H9 (cell line): ENCODE measurements around the gene XXYLT1. TPM values are rescaled to one million over a fixed set of nuclear protein-coding genes. Genes with fewer than 3 reads are reported as not detected.
"Not testable (repeated sequence)": the region's sequence is repeated elsewhere in the genome, so short reads cannot be mapped to it uniquely, and the experiment has no call there.

ENCODE experiments used
- DNase-seq: peaks from one replicate; pipeline ENCODE4 v3.0.0-alpha.2; 2017
- H2AFZ ChIP-seq: one replicate; pipeline ENCODE4 v1.6.1; 2013; ENCODE audit warnings: mild to moderate bottlenecking, low read length, control low read depth, moderate library complexity
- H2AK5ac ChIP-seq: 2 replicates; pipeline ENCODE4 v1.6.1; 2013; ENCODE audit warnings: low read length, control low read depth, mixed read lengths; ENCODE audit not compliant: insufficient read length
- H2BK120ac ChIP-seq: one replicate; pipeline ENCODE4 v1.6.1; 2013; ENCODE audit warnings: low read depth, mild to moderate bottlenecking, low read length, control low read depth, inconsistent platforms; ENCODE audit not compliant: poor library complexity, severe bottlenecking
- H2BK12ac ChIP-seq: 2 replicates; pipeline ENCODE4 v1.6.1; 2013; ENCODE audit warnings: low read length, control low read depth, mixed read lengths, low read depth; ENCODE audit not compliant: insufficient read length
- H2BK15ac ChIP-seq: 2 replicates; pipeline ENCODE4 v1.6.1; 2013; ENCODE audit warnings: low read depth, low read length, control low read depth
- H2BK20ac ChIP-seq: one replicate; pipeline ENCODE4 v1.6.1; 2013; ENCODE audit warnings: low read depth, mild to moderate bottlenecking, low read length, control low read depth, inconsistent platforms; ENCODE audit not compliant: poor library complexity, severe bottlenecking
- H2BK5ac ChIP-seq: 2 replicates; pipeline ENCODE4 v1.6.1; 2013; ENCODE audit warnings: low read length, control low read depth, mixed read lengths; ENCODE audit not compliant: insufficient read length
- H3K14ac ChIP-seq: 2 replicates; pipeline ENCODE4 v1.6.1; 2013; ENCODE audit warnings: low read length, control low read depth; ENCODE audit not compliant: insufficient read depth
- H3K18ac ChIP-seq: 2 replicates; pipeline ENCODE4 v1.6.1; 2013; ENCODE audit warnings: low read depth, mild to moderate bottlenecking, mixed read lengths, low read length, control low read depth; ENCODE audit not compliant: insufficient read length
- H3K23ac ChIP-seq: 2 replicates; pipeline ENCODE4 v1.6.1; 2013; ENCODE audit warnings: low read length, control low read depth, mixed read lengths, low read depth; ENCODE audit not compliant: insufficient read length
- H3K23me2 ChIP-seq: 2 replicates; pipeline ENCODE4 v1.6.1; 2013; ENCODE audit warnings: low read depth, mild to moderate bottlenecking, mixed read lengths, low read length, control low read depth; ENCODE audit not compliant: insufficient read length, poor library complexity, severe bottlenecking
- H3K27ac ChIP-seq: 2 replicates; pipeline ENCODE4 v1.5.1; 2013; ENCODE audit warnings: low read length, control low read depth, mixed read lengths, low read depth; ENCODE audit not compliant: insufficient read length
- H3K27me3 ChIP-seq: 2 replicates; pipeline ENCODE4 v1.6.1; 2013; ENCODE audit warnings: low read length, control low read depth, inconsistent platforms; ENCODE audit not compliant: insufficient read depth
- H3K4ac ChIP-seq: 2 replicates; pipeline ENCODE4 v1.6.1; 2013; ENCODE audit warnings: low read depth, mild to moderate bottlenecking, control low read depth, inconsistent platforms, low read length, moderate library complexity
- H3K4me1 ChIP-seq: 2 replicates; pipeline ENCODE4 v1.6.1; 2013; ENCODE audit warnings: low read length, control low read depth, inconsistent platforms; ENCODE audit not compliant: insufficient read depth
- H3K4me2 ChIP-seq: 2 replicates; pipeline ENCODE4 v1.6.1; 2013; ENCODE audit warnings: low read length, control low read depth, mixed read lengths; ENCODE audit not compliant: insufficient read length, insufficient read depth
- H3K56ac ChIP-seq: 2 replicates; pipeline ENCODE4 v1.6.1; 2013; ENCODE audit warnings: low read depth, mild to moderate bottlenecking, mixed read lengths, low read length, control low read depth; ENCODE audit not compliant: insufficient read length
- H3K79me1 ChIP-seq: 2 replicates; pipeline ENCODE4 v1.6.1; 2013; ENCODE audit warnings: low read depth, mild to moderate bottlenecking, moderate library complexity, low read length, control low read depth, inconsistent platforms; ENCODE audit not compliant: insufficient read depth, poor library complexity, severe bottlenecking
- H3K79me2 ChIP-seq: 2 replicates; pipeline ENCODE4 v1.6.1; 2013; ENCODE audit warnings: low read length, control low read depth, inconsistent platforms; ENCODE audit not compliant: insufficient read depth
- H3K9ac ChIP-seq: 2 replicates; pipeline ENCODE4 v1.6.1; 2013; ENCODE audit warnings: low read length, control low read depth, mixed read lengths; ENCODE audit not compliant: insufficient read length; ENCODE audit errors: extremely low read depth
- H3K9me3 ChIP-seq: one replicate; pipeline ENCODE4 v1.6.1; 2013; ENCODE audit warnings: low read depth, low read length, inconsistent platforms; ENCODE audit not compliant: control insufficient read depth
- H3T11ph ChIP-seq: one replicate; pipeline ENCODE4 v1.6.1; 2013; ENCODE audit warnings: mild to moderate bottlenecking, low read length, control low read depth, inconsistent platforms
- H4K20me1 ChIP-seq: one replicate; pipeline ENCODE4 v1.6.1; 2013; ENCODE audit not compliant: control insufficient read depth, insufficient read length, insufficient read depth
- H4K5ac ChIP-seq: 2 replicates; pipeline ENCODE4 v1.6.1; 2013; ENCODE audit warnings: low read depth, mild to moderate bottlenecking, mixed read lengths, low read length, control low read depth; ENCODE audit not compliant: insufficient read length
- H4K8ac ChIP-seq: replicated peaks from 2 replicates; pipeline ENCODE4 v1.6.1; 2013; ENCODE audit warnings: low read length, control low read depth, mixed read lengths, low read depth; ENCODE audit not compliant: insufficient read length
- H4K91ac ChIP-seq: 2 replicates; pipeline ENCODE4 v1.6.1; 2013; ENCODE audit warnings: low read depth, mild to moderate bottlenecking, moderate library complexity, mixed read lengths, low read length, control low read depth; ENCODE audit not compliant: insufficient read length
- H3K27ac Mint-ChIP-seq, 3 experiments: 2 replicates in 2 of 3; 3 replicates in 1 of 3; pipeline ENCODE4 v1.8.0; 2020 to 2021; ENCODE audit warnings: mixed read lengths in 3 of 3, mild to moderate bottlenecking in 1 of 3, moderate library complexity in 1 of 3
- H3K27me3 Mint-ChIP-seq: 2 replicates; pipeline ENCODE4 v1.8.0; 2021; ENCODE audit warnings: low read depth, mild to moderate bottlenecking, moderate library complexity, mixed read lengths
- H3K36me3 Mint-ChIP-seq, 3 experiments: 2 replicates in 2 of 3; 3 replicates in 1 of 3; pipeline ENCODE4 v1.8.0; 2020 to 2021; ENCODE audit warnings: low read depth in 3 of 3, mixed read lengths in 3 of 3; ENCODE audit not compliant: insufficient read depth in 1 of 3
- H3K4me1 Mint-ChIP-seq, 2 experiments: 2 replicates each; pipeline ENCODE4 v1.8.0; 2020; ENCODE audit warnings: mixed read lengths in 2 of 2
- H3K4me3 Mint-ChIP-seq, 2 experiments: 2 replicates in 1 of 2; 3 replicates in 1 of 2; pipeline ENCODE4 v1.8.0; 2020 to 2021; ENCODE audit warnings: mild to moderate bottlenecking in 2 of 2, mixed read lengths in 2 of 2, moderate library complexity in 1 of 2
- H3K9me3 Mint-ChIP-seq, 2 experiments: 2 replicates in 1 of 2; 3 replicates in 1 of 2; pipeline ENCODE4 v1.8.0; 2020; ENCODE audit warnings: mild to moderate bottlenecking in 2 of 2, mixed read lengths in 2 of 2, moderate library complexity in 1 of 2
- WGBS: extraction: QIAGEN DNeasy Blood & Tissue Kit; methylation state at CpG from one replicate; pipeline ENCODE4 v1.1.7; 2013; ENCODE audit warnings: missing lambda C conversion rate, low lambda C conversion rate, mixed read lengths; ENCODE audit not compliant: insufficient read length; ENCODE audit errors: extremely low coverage; 5-methylcytosine and 5-hydroxymethylcytosine counted together
- total RNA-seq: library from RNA; stranded (reverse); gene quantifications from 2 replicates; pipeline ENCODE4 v1.2.1, GENCODE V29; 2021
- TF ChIP-seq, protein P1 (sequence below): fragments of 200-600 bp; sonication (generic); conservative IDR thresholded peaks from 3 replicates; pipeline ENCODE4 v1.8.0; 2021; ENCODE audit warnings: antibody characterized with exemption, mild to moderate bottlenecking

The XXYLT1 gene
- total RNA-seq, 1 experiment from 2014 or later: 22.7 TPM

DNA sequence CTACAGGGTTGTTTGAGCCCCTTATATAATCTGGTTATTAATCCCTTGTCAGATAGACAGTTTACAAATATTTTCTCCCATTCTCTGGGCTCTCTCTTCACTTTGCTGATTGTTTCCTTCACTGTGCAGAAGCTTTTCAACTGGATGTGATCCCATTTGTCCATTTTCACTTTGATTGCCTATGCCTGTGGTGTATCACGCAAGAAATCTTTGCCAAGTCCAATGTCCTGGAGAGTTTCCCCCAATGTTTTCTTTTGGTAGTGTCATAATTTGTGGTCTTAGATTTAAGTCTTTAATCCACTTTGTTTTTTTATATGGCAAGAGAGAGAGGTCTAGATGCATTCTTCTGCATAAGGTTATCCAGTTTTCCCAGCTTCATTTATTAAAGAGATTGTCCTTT, 40.7 kb downstream of the XXYLT1 start:
- Histone ChIP-seq H3K9me3 (no peaks in the 10 kb centered on the region), H3K27ac (no peak overlapping the region), H3K4ac (no peak overlapping the region), H3K27me3 (no peaks in the 10 kb centered on the region), H2BK5ac (no peak overlapping the region), H4K5ac (no peak overlapping the region), H2BK15ac (no peak overlapping the region), H3K23ac (no peak overlapping the region), H2BK120ac (no peak overlapping the region), H3K4me1 (no peaks in the 10 kb centered on the region), H2AFZ (no peak overlapping the region), H3K79me1 (no peaks in the 10 kb centered on the region), H2BK20ac (no peak overlapping the region), H3K23me2 (peaks cover 2% of the 10 kb centered on the region), H3K9ac (no peak overlapping the region), H3K79me2 (no peaks in the 10 kb centered on the region), H3K56ac (no peak overlapping the region), H2BK12ac (no peak overlapping the region), H4K20me1 (no peaks in the 10 kb centered on the region), H4K91ac (no peak overlapping the region), H3T11ph (no peak overlapping the region), H4K8ac (no peak overlapping the region), H3K14ac (no peak overlapping the region), H3K4me2 (no peak overlapping the region), H3K18ac (no peak overlapping the region), H2AK5ac (no peak overlapping the region)
- H3K4me1 Mint-ChIP-seq: peaks cover 2% of the 10 kb centered on the region in 2 experiments; a peak in 1 of 4 replicates
- H3K36me3 Mint-ChIP-seq: peaks cover 23 to 42% (median 23%) of the 10 kb centered on the region in 3 experiments
- H3K4me3 Mint-ChIP-seq: no peak overlapping the region
- no peaks in the 10 kb centered on the region for H3K27me3 Mint-ChIP-seq
- no peak for DNase-seq
- H3K27ac Mint-ChIP-seq: no peak overlapping the region
- no CpG with 5 or more reads among the region's 1 CpG for WGBS
- TF ChIP-seq, protein P1, sequence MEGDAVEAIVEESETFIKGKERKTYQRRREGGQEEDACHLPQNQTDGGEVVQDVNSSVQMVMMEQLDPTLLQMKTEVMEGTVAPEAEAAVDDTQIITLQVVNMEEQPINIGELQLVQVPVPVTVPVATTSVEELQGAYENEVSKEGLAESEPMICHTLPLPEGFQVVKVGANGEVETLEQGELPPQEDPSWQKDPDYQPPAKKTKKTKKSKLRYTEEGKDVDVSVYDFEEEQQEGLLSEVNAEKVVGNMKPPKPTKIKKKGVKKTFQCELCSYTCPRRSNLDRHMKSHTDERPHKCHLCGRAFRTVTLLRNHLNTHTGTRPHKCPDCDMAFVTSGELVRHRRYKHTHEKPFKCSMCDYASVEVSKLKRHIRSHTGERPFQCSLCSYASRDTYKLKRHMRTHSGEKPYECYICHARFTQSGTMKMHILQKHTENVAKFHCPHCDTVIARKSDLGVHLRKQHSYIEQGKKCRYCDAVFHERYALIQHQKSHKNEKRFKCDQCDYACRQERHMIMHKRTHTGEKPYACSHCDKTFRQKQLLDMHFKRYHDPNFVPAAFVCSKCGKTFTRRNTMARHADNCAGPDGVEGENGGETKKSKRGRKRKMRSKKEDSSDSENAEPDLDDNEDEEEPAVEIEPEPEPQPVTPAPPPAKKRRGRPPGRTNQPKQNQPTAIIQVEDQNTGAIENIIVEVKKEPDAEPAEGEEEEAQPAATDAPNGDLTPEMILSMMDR: no peak
- peaks cover 4 to 20% of the 10 kb centered on the region in 2 experiments; a peak in 3 of 5 replicates for H3K9me3 Mint-ChIP-seq

DNA sequence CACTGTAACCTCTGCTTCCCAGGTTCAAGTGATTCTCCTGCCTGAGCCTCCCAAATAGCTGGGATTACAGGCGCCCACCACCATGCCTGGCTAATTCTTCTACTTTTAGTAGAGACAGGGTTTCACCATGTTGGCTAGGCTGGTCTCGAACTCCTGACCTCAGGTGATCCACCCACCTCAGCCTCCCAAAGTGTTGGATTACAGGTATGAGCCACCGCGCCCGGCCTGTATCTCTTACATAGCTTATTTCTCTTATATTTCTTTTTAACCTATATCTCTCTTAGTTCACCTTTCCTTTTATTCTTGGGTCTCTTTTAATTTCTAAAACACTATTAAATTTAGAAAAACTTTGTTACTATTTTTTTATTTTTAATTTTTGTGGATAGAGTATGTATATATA, 42.1 kb downstream of the XXYLT1 start:
- H3K56ac ChIP-seq, H3K79me1 ChIP-seq, H3T11ph ChIP-seq, DNase-seq, H3K4me1 ChIP-seq, H2AFZ ChIP-seq, H3K23me2 ChIP-seq, H4K91ac ChIP-seq, H3K79me2 ChIP-seq, H3K27me3 Mint-ChIP-seq, H3K27me3 ChIP-seq, H2BK12ac ChIP-seq, H3K4me3 Mint-ChIP-seq, H3K23ac ChIP-seq, H3K4ac ChIP-seq, H3K18ac ChIP-seq, H2BK20ac ChIP-seq, H2BK120ac ChIP-seq, H4K20me1 ChIP-seq, H4K8ac ChIP-seq, H3K9me3 ChIP-seq, H2BK5ac ChIP-seq, H3K27ac ChIP-seq, H3K9ac ChIP-seq, H3K27ac Mint-ChIP-seq, H2AK5ac ChIP-seq, H3K4me2 ChIP-seq, H4K5ac ChIP-seq, H3K14ac ChIP-seq, H2BK15ac ChIP-seq: not testable (repeated sequence)
- peaks cover 16 to 35% (median 17%) of the 10 kb centered on the region in 3 experiments; a peak in 6 of 7 replicates for H3K36me3 Mint-ChIP-seq
- H3K4me1 Mint-ChIP-seq: peaks cover 7 to 11% of the 10 kb centered on the region in 2 experiments
- WGBS: no CpG with 5 or more reads among the region's 5 CpGs
- H3K9me3 Mint-ChIP-seq: peaks cover 4 to 14% of the 10 kb centered on the region in 2 experiments; a peak in 3 of 5 replicates
